ENCODE results near the gene SHFL.

DNA sequence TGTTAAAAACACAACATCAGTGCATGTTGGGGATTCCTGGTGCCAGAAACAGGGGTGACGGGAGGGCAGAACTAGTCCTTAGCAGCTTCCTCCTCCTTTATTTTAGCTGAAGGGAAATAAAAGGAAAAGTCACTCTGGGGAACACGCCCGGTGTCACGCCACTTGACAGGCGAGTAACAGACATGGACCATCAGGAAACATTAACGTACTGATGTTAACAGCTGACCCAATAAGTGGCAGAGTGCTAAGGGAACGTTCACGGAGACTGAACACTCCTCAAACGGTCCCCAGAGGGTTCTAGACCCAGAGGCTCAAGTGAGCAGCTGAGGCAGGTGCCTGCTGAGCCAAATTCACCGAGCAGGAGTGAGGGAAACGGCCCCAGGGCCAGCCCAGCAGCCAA, 47.5 kb downstream of the SHFL start:
- no peak for TF ChIP-seq POLR2A (IDR thresholded peaks at IDR 0.05)
- TF ChIP-seq, protein P1, sequence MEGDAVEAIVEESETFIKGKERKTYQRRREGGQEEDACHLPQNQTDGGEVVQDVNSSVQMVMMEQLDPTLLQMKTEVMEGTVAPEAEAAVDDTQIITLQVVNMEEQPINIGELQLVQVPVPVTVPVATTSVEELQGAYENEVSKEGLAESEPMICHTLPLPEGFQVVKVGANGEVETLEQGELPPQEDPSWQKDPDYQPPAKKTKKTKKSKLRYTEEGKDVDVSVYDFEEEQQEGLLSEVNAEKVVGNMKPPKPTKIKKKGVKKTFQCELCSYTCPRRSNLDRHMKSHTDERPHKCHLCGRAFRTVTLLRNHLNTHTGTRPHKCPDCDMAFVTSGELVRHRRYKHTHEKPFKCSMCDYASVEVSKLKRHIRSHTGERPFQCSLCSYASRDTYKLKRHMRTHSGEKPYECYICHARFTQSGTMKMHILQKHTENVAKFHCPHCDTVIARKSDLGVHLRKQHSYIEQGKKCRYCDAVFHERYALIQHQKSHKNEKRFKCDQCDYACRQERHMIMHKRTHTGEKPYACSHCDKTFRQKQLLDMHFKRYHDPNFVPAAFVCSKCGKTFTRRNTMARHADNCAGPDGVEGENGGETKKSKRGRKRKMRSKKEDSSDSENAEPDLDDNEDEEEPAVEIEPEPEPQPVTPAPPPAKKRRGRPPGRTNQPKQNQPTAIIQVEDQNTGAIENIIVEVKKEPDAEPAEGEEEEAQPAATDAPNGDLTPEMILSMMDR (IDR thresholded peaks at IDR 0.05): no peak
